Astrocyte (in vitro differentiated cells and primary cell): ENCODE results near the gene SLITRK3.

Source experiments
- EZH2 ChIP-seq: IDR thresholded peaks from 2 replicates; pipeline ENCODE4 v1.6.1; 2012; ENCODE audit warnings: mild to moderate bottlenecking, low read length, inconsistent platforms; ENCODE audit not compliant: insufficient read depth
- TF ChIP-seq, protein P1 (sequence below): IDR thresholded peaks from 2 replicates; pipeline ENCODE4 v1.5.1; 2011; ENCODE audit warnings: low read depth, mild to moderate bottlenecking, inconsistent platforms, low read length, moderate library complexity; ENCODE audit not compliant: insufficient read depth

DNA sequence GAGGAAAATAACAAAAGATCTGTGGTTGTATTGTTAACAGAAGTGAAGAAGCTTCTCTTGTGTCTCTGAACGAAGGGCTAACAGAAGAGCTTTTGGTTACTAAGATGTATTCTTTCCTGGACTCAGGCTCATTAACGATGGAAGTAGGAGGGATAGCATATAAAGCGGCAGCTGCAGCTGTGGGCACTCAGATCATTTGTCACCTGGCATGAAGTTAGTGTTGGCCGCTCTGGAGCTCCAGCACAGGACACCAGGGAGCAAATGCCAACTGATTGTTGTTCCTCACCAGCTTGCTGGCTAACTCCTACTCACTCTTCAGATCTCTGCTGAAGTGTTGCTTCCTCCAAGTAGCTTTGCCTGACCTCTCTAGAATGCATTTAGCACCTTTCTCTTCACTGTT lies 15.5 kb upstream of the SLITRK3 start:
- TF ChIP-seq, protein P1, sequence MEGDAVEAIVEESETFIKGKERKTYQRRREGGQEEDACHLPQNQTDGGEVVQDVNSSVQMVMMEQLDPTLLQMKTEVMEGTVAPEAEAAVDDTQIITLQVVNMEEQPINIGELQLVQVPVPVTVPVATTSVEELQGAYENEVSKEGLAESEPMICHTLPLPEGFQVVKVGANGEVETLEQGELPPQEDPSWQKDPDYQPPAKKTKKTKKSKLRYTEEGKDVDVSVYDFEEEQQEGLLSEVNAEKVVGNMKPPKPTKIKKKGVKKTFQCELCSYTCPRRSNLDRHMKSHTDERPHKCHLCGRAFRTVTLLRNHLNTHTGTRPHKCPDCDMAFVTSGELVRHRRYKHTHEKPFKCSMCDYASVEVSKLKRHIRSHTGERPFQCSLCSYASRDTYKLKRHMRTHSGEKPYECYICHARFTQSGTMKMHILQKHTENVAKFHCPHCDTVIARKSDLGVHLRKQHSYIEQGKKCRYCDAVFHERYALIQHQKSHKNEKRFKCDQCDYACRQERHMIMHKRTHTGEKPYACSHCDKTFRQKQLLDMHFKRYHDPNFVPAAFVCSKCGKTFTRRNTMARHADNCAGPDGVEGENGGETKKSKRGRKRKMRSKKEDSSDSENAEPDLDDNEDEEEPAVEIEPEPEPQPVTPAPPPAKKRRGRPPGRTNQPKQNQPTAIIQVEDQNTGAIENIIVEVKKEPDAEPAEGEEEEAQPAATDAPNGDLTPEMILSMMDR, result no peak
- no peak for TF ChIP-seq EZH2
